Measurements from ENCODE around the gene KRT74. TPM values are rescaled to one million over a fixed set of nuclear protein-coding genes. Genes with fewer than 3 reads are reported as not detected.

KRT74 gene
- total RNA-seq (2014; rRNA removed) (not detected in 2 replicates), Bru-seq, nascent RNA (not detected), BruChase-seq, experiment 1, labeled RNA remaining after a 6-hour chase (not detected), BruChase-seq, experiment 2, labeled RNA remaining after a 2-hour chase (not detected)
- long read RNA-seq: 0 reads

GRCh38 chr12:52573743-52574142, at the start of gene KRT74:
TSS of gene KRT74 (minus strand) at chr12:52573843. CDS start at chr12:52573777, 66 bp downstream.
- Histone ChIP-seq H3K4me2 (ENCODE audit: low read length) (no peak within 1 kb of the TSS), H3K9ac (ENCODE audit: low read length) (no peak within 1 kb of the TSS), H3K79me2 (ENCODE audit: low read length) (no peaks in the 10 kb centered on the region), H3F3A (ENCODE audit: low read length, unreplicated experiment) (no peaks in the 10 kb centered on the region), H3K4me3 (ENCODE audit: low read length) (no peak within 1 kb of the TSS), H3K9me2 (replicated peaks; ENCODE audit: low read length) (no peaks in the 10 kb centered on the region), H3K27me3 (ENCODE audit: low read length) (peaks cover 33% of the 10 kb centered on the region), H3K36me3 (ENCODE audit: low read depth, low read length) (no peaks in the 10 kb centered on the region), H2AFZ (ENCODE audit: low read length) (no peak within 1 kb of the TSS), H4K20me1 (ENCODE audit: low read length) (no peaks in the 10 kb centered on the region), H3K4me1 (ENCODE audit: insufficient read depth, low read length) (no peaks in the 10 kb centered on the region), H3K9me3 (ENCODE audit: low read length) (no peaks in the 10 kb centered on the region), H3K27ac (ENCODE audit: low read length) (no peak within 1 kb of the TSS)
- BruUV-seq (replicated peaks): no TSS peak
- POLR2A ChIA-PET (ENCODE audit: unreplicated experiment): no interaction called here
- intact Hi-C loops (cut with micrococcal nuclease): no loop called here
- TF ChIP-seq EZH2phosphoT487 (IDR thresholded peaks at IDR 0.05; ENCODE audit: borderline replicate concordance, low read length): no peak
- TF ChIP-seq EZH2 (IDR thresholded peaks at IDR 0.05; ENCODE audit: low read length, unreplicated experiment): no peak
- no peak for TF ChIP-seq CTCF (conservative IDR thresholded peaks at IDR 0.05; ENCODE audit: low read depth, low read length)
- CTCF ChIA-PET: interaction anchor here (0.5 kb wide), 1 partner anchor 411 kb away, joined by 4 read pairs; no protein-coding TSS in a partner anchor
- ATAC-seq (no peak), DNase-seq (no peak)

GRCh38 chr12:52622349-52622748, 48.7 kb upstream of the KRT74 start:
- TF ChIP-seq EZH2phosphoT487 (IDR thresholded peaks at IDR 0.05; ENCODE audit: borderline replicate concordance, low read length) (no peak), EZH2 (IDR thresholded peaks at IDR 0.05; ENCODE audit: low read length, unreplicated experiment) (no peak), CTCF (conservative IDR thresholded peaks at IDR 0.05; ENCODE audit: low read depth, low read length) (no peak)
- intact Hi-C loops (cut with micrococcal nuclease): no loop called here
- Histone ChIP-seq H2AFZ (ENCODE audit: low read length) (no peak overlapping the region), H3K4me2 (ENCODE audit: low read length) (no peak overlapping the region), H3K9me3 (ENCODE audit: low read length) (no peaks in the 10 kb centered on the region), H3K27me3 (ENCODE audit: low read length) (peaks cover 25% of the 10 kb centered on the region), H3K27ac (ENCODE audit: low read length) (no peak overlapping the region), H3K9me2 (replicated peaks; ENCODE audit: low read length) (no peaks in the 10 kb centered on the region), H3F3A (ENCODE audit: low read length, unreplicated experiment) (no peaks in the 10 kb centered on the region), H3K9ac (ENCODE audit: low read length) (no peak overlapping the region), H4K20me1 (ENCODE audit: low read length) (no peaks in the 10 kb centered on the region), H3K79me2 (ENCODE audit: low read length) (no peaks in the 10 kb centered on the region), H3K4me3 (ENCODE audit: low read length) (no peak overlapping the region), H3K4me1 (ENCODE audit: insufficient read depth, low read length) (no peaks in the 10 kb centered on the region), H3K36me3 (ENCODE audit: low read depth, low read length) (no peaks in the 10 kb centered on the region)
- POLR2A ChIA-PET (ENCODE audit: unreplicated experiment): no interaction called here
- no peak for DNase-seq
- no peak for ATAC-seq
- no TSS peak for BruUV-seq (replicated peaks)
- CTCF ChIA-PET: no interaction called here

- CTCF ChIA-PET: no interaction called here
- TF ChIP-seq CTCF (conservative IDR thresholded peaks at IDR 0.05; ENCODE audit: low read depth, low read length) (no peak), EZH2 (IDR thresholded peaks at IDR 0.05; ENCODE audit: low read length, unreplicated experiment) (no peak), EZH2phosphoT487 (IDR thresholded peaks at IDR 0.05; ENCODE audit: borderline replicate concordance, low read length) (no peak)
- POLR2A ChIA-PET (ENCODE audit: unreplicated experiment): no interaction called here
- intact Hi-C loops (cut with micrococcal nuclease): no loop called here
- DNase-seq (no peak), ATAC-seq (no peak)
- Histone ChIP-seq H3K79me2 (ENCODE audit: low read length) (no peaks in the 10 kb centered on the region), H3K9me2 (replicated peaks; ENCODE audit: low read length) (no peaks in the 10 kb centered on the region), H3K27me3 (ENCODE audit: low read length) (peaks cover 40% of the 10 kb centered on the region), H3K36me3 (ENCODE audit: low read depth, low read length) (no peaks in the 10 kb centered on the region), H3K27ac (ENCODE audit: low read length) (no peak overlapping the region), H3K4me3 (ENCODE audit: low read length) (no peak overlapping the region), H3K9ac (ENCODE audit: low read length) (no peak overlapping the region), H3K4me2 (ENCODE audit: low read length) (no peak overlapping the region), H4K20me1 (ENCODE audit: low read length) (no peaks in the 10 kb centered on the region), H3K4me1 (ENCODE audit: insufficient read depth, low read length) (no peaks in the 10 kb centered on the region), H3K9me3 (ENCODE audit: low read length) (no peaks in the 10 kb centered on the region), H2AFZ (ENCODE audit: low read length) (no peak overlapping the region), H3F3A (ENCODE audit: low read length, unreplicated experiment) (no peaks in the 10 kb centered on the region)
- BruUV-seq (replicated peaks): no TSS peak
Observed at GRCh38 chr12:52618866-52619265, 45.2 kb upstream of the KRT74 start.

Measured in PC-3 (cell line).